Mesendoderm (in vitro differentiated cells): ENCODE results near the gene PGK2. TPM values are rescaled to one million over a fixed set of nuclear protein-coding genes. Genes with fewer than 3 reads are reported as not detected.
A peak's percentile ranks its signal among the peaks of the same experiment; 100 is the strongest.

ENCODE experiments used
- DNase-seq: peaks from one replicate; pipeline ENCODE4 v3.0.0; 2013
- H2AK5ac ChIP-seq: 2 replicates; pipeline ENCODE4 v1.6.1; 2013; ENCODE audit warnings: low read length, inconsistent platforms
- H2BK120ac ChIP-seq: 2 replicates; pipeline ENCODE4 v1.6.1; 2013; ENCODE audit warnings: low read depth, mild to moderate bottlenecking, low read length, moderate library complexity, mixed read lengths
- H2BK15ac ChIP-seq: replicated peaks from 2 replicates; pipeline ENCODE4 v1.6.1; 2013; ENCODE audit warnings: low read depth, mild to moderate bottlenecking, moderate library complexity
- H2BK5ac ChIP-seq: 2 replicates; pipeline ENCODE4 v1.6.1; 2013; ENCODE audit warnings: low read length, inconsistent platforms
- H3K18ac ChIP-seq: 2 replicates; pipeline ENCODE4 v1.6.1; 2013; ENCODE audit warnings: mild to moderate bottlenecking, low read length, mixed read lengths
- H3K23ac ChIP-seq: one replicate; pipeline ENCODE4 v1.6.1; 2013; ENCODE audit warnings: low read length
- H3K27ac ChIP-seq: 2 replicates; pipeline ENCODE4 v1.5.1; 2013; ENCODE audit warnings: low read depth, mild to moderate bottlenecking, inconsistent platforms, low read length, moderate library complexity
- H3K27me3 ChIP-seq: 2 replicates; pipeline ENCODE4 v1.6.1; 2013; ENCODE audit warnings: low read length, control low read depth, mild to moderate bottlenecking, inconsistent platforms; ENCODE audit not compliant: insufficient read depth, poor library complexity
- H3K36me3 ChIP-seq: 2 replicates; pipeline ENCODE4 v1.6.1; 2013; ENCODE audit warnings: low read length, inconsistent platforms; ENCODE audit not compliant: control insufficient read depth, insufficient read depth
- H3K4ac ChIP-seq: one replicate; pipeline ENCODE4 v1.6.1; 2013; ENCODE audit warnings: low read depth, mild to moderate bottlenecking, low read length, moderate library complexity
- H3K4me1 ChIP-seq: 2 replicates; pipeline ENCODE4 v1.6.1; 2013; ENCODE audit warnings: low read depth, low read length, inconsistent platforms; ENCODE audit not compliant: control insufficient read depth
- H3K4me2 ChIP-seq: 2 replicates; pipeline ENCODE4 v1.6.1; 2013; ENCODE audit warnings: low read length
- H3K4me3 ChIP-seq: 2 replicates; pipeline ENCODE4 v1.5.1; 2013; ENCODE audit warnings: mild to moderate bottlenecking, low read length
- H3K56ac ChIP-seq: one replicate; pipeline ENCODE4 v1.6.1; 2013; ENCODE audit warnings: low read length
- H3K79me1 ChIP-seq: 2 replicates; pipeline ENCODE4 v1.6.1; 2013; ENCODE audit warnings: low read length, inconsistent platforms
- H3K79me2 ChIP-seq: 2 replicates; pipeline ENCODE4 v1.6.1; 2013; ENCODE audit warnings: mild to moderate bottlenecking, low read length; ENCODE audit not compliant: control insufficient read depth, insufficient read depth
- H3K9ac ChIP-seq: 2 replicates; pipeline ENCODE4 v1.6.1; 2013; ENCODE audit warnings: low read length, inconsistent platforms
- H4K5ac ChIP-seq: one replicate; pipeline ENCODE4 v1.6.1; 2013; ENCODE audit warnings: low read length
- H4K8ac ChIP-seq: one replicate; pipeline ENCODE4 v1.6.1; 2013; ENCODE audit warnings: low read depth, mild to moderate bottlenecking, control low read depth, low read length, moderate library complexity
- WGBS: extraction: QIAGEN DNeasy Blood & Tissue Kit; methylation state at CpG from one replicate; pipeline ENCODE4 v1.1.7; 2013; ENCODE audit warnings: low lambda C conversion rate, missing lambda C conversion rate; ENCODE audit not compliant: insufficient coverage; ENCODE audit errors: extremely low coverage; 5-methylcytosine and 5-hydroxymethylcytosine counted together
- polyA plus RNA-seq, 2 experiments: library from polyadenylated mRNA; stranded (reverse); fragments of 200-250 nt; gene quantifications; one replicate each; pipeline ENCODE4 v1.2.3, GENCODE V29; 2013

Gene PGK2
- not detected for polyA plus RNA-seq (2013, experiment 1 of 2)
- polyA plus RNA-seq (2013, experiment 2 of 2) = not detected

- Histone ChIP-seq H2AK5ac (no peak within 1 kb of the TSS), H3K79me2 (no peaks in the 10 kb centered on the region), H3K56ac (no peak within 1 kb of the TSS), H3K9ac (no peak within 1 kb of the TSS), H4K8ac (no peak within 1 kb of the TSS), H3K18ac (no peak within 1 kb of the TSS), H2BK5ac (no peak within 1 kb of the TSS), H3K27me3 (no peaks in the 10 kb centered on the region), H3K4ac (no peak within 1 kb of the TSS), H3K79me1 (no peaks in the 10 kb centered on the region), H3K4me3 (no peak within 1 kb of the TSS), H3K4me2 (no peak within 1 kb of the TSS), H3K23ac (no peak within 1 kb of the TSS), H3K4me1 (no peaks in the 10 kb centered on the region), H4K5ac (no peak within 1 kb of the TSS), H2BK120ac (no peak within 1 kb of the TSS), H3K27ac (no peak within 1 kb of the TSS), H3K36me3 (no peaks in the 10 kb centered on the region), H2BK15ac (no peak within 1 kb of the TSS)
- peak; percentile 86 for DNase-seq
- no CpG with 5 or more reads among the region's 8 CpGs for WGBS
Measured at GRCh38 chr6:49787176-49787575, at the start of gene PGK2. TSS of gene PGK2 (minus strand) at chr6:49787285. CDS start at chr6:49787187, 98 bp downstream.

DNA sequence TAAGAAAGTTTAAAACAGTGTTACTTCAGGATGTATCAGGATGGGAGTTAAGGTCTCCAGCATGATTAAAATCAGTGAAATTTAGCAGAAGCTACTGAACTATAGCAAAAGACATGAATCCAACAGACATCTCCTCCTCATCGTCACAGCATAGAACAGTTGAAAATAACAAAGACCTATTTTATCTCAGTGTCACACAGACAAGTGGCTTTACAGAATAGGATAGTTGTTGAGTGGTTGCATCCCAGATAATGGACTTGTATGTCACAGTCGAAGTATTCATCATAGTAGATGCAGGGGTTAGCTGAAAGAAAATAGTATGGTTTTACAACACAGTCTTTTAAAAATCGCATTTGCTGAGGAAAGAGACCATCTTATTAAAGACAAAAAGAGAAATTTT lies 48.1 kb upstream of the PGK2 start:
- H3K23ac ChIP-seq = no peak overlapping the region
- H3K4me2 ChIP-seq = no peak overlapping the region
- H3K4me3 ChIP-seq = no peak overlapping the region
- H3K79me1 ChIP-seq = no peaks in the 10 kb centered on the region
- H2BK120ac ChIP-seq = no peak overlapping the region
- no CpG with 5 or more reads among the region's 3 CpGs for WGBS
- no peak overlapping the region for H3K56ac ChIP-seq
- no peak overlapping the region for H2AK5ac ChIP-seq
- no peaks in the 10 kb centered on the region for H3K79me2 ChIP-seq
- H3K27ac ChIP-seq = no peak overlapping the region
- H3K27me3 ChIP-seq = no peaks in the 10 kb centered on the region
- H4K8ac ChIP-seq = no peak overlapping the region
- no peak for DNase-seq
- no peak overlapping the region for H3K4ac ChIP-seq
- no peak overlapping the region for H3K18ac ChIP-seq
- no peaks in the 10 kb centered on the region for H3K4me1 ChIP-seq
- no peak overlapping the region for H3K9ac ChIP-seq
- H2BK5ac ChIP-seq = no peak overlapping the region
- no peaks in the 10 kb centered on the region for H3K36me3 ChIP-seq
- H2BK15ac ChIP-seq = no peak overlapping the region
- H4K5ac ChIP-seq = no peak overlapping the region

DNA sequence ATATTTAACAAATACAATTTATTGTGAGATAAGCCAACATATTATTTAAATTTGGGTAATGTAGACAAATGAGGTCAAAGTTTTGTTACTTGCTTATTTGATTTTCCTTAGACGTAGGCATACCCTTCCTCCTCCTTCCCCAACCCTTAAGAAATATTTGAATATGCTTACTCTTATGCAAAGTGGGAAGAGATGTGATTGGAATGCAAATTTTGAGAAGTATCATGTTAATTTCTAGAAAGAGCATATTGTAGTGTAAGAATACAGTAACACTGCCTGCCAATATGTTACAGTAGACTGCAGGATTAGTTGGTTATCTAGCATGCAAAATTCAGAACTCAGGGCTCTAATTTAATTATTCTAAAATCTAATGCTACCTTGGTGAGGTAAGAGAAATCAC lies 46.3 kb upstream of the PGK2 start:
- H3K4me2 ChIP-seq = no peak overlapping the region
- H2AK5ac ChIP-seq = no peak overlapping the region
- no peaks in the 10 kb centered on the region for H3K4me1 ChIP-seq
- H3K79me2 ChIP-seq = no peaks in the 10 kb centered on the region
- H3K4ac ChIP-seq = no peak overlapping the region
- H4K5ac ChIP-seq = no peak overlapping the region
- no peaks in the 10 kb centered on the region for H3K27me3 ChIP-seq
- no peak overlapping the region for H2BK120ac ChIP-seq
- no peak overlapping the region for H3K27ac ChIP-seq
- no peak overlapping the region for H3K9ac ChIP-seq
- no peak overlapping the region for H3K56ac ChIP-seq
- no peak overlapping the region for H2BK5ac ChIP-seq
- no peak overlapping the region for H3K4me3 ChIP-seq
- no peak for DNase-seq
- H3K79me1 ChIP-seq = no peaks in the 10 kb centered on the region
- WGBS = no CpG with 5 or more reads among the region's 1 CpG
- H2BK15ac ChIP-seq = no peak overlapping the region
- H3K18ac ChIP-seq = no peak overlapping the region
- no peak overlapping the region for H3K23ac ChIP-seq
- H3K36me3 ChIP-seq = no peaks in the 10 kb centered on the region
- H4K8ac ChIP-seq = no peak overlapping the region

- no peak overlapping the region for H3K56ac ChIP-seq
- no peak for DNase-seq
- no peaks in the 10 kb centered on the region for H3K27me3 ChIP-seq
- no peaks in the 10 kb centered on the region for H3K4me1 ChIP-seq
- H3K36me3 ChIP-seq = no peaks in the 10 kb centered on the region
- H3K79me1 ChIP-seq = no peaks in the 10 kb centered on the region
- no peak overlapping the region for H4K5ac ChIP-seq
- H3K79me2 ChIP-seq = no peaks in the 10 kb centered on the region
- H2BK120ac ChIP-seq = no peak overlapping the region
- H4K8ac ChIP-seq = no peak overlapping the region
- no peak overlapping the region for H3K9ac ChIP-seq
- H2BK5ac ChIP-seq = no peak overlapping the region
- H2AK5ac ChIP-seq = no peak overlapping the region
- WGBS = no CpG with 5 or more reads among the region's 5 CpGs
- H3K23ac ChIP-seq = no peak overlapping the region
- no peak overlapping the region for H3K4me3 ChIP-seq
- H3K27ac ChIP-seq = no peak overlapping the region
- no peak overlapping the region for H3K4ac ChIP-seq
- no peak overlapping the region for H2BK15ac ChIP-seq
- no peak overlapping the region for H3K18ac ChIP-seq
- no peak overlapping the region for H3K4me2 ChIP-seq
Measured at GRCh38 chr6:49826743-49827406, 39.8 kb upstream of the PGK2 start.

DNA sequence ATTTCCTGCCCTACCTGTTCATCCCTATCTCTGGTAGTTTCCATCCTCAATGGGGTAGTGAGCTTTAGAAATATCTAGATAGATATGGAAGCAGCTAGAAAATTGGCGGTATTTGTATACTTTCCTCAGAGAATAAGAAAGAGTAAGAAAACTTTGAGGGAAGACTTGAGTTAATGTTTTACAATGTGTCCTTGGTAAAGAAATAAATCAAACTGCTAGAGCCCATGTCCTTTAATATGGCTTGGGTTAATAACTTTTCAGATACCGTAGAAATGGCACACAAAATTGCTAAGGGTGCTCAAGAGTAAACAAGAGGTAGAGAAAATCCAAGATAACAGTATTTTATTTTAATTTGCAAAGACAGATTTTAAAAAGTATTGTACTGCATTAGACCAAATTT lies 28.1 kb upstream of the PGK2 start:
- H4K5ac ChIP-seq = no peak overlapping the region
- H3K4ac ChIP-seq = no peak overlapping the region
- WGBS = no CpG with 5 or more reads among the region's 2 CpGs
- H3K23ac ChIP-seq = no peak overlapping the region
- H3K4me2 ChIP-seq = no peak overlapping the region
- no peak overlapping the region for H3K18ac ChIP-seq
- no peak overlapping the region for H2BK5ac ChIP-seq
- no peak overlapping the region for H3K56ac ChIP-seq
- H2BK15ac ChIP-seq = no peak overlapping the region
- H4K8ac ChIP-seq = no peak overlapping the region
- H3K36me3 ChIP-seq = no peaks in the 10 kb centered on the region
- no peak overlapping the region for H2BK120ac ChIP-seq
- H3K27me3 ChIP-seq = no peaks in the 10 kb centered on the region
- DNase-seq = no peak
- H3K4me1 ChIP-seq = no peaks in the 10 kb centered on the region
- no peak overlapping the region for H3K9ac ChIP-seq
- H3K4me3 ChIP-seq = no peak overlapping the region
- H2AK5ac ChIP-seq = no peak overlapping the region
- H3K27ac ChIP-seq = no peak overlapping the region
- H3K79me2 ChIP-seq = no peaks in the 10 kb centered on the region
- H3K79me1 ChIP-seq = no peaks in the 10 kb centered on the region

GRCh38 chr6:49813248-49813647 lies 26.2 kb upstream of the PGK2 start:
- no peak for DNase-seq
- no peaks in the 10 kb centered on the region for H3K36me3 ChIP-seq
- H3K4me3 ChIP-seq = no peak overlapping the region
- no peak overlapping the region for H2BK120ac ChIP-seq
- H3K18ac ChIP-seq = no peak overlapping the region
- H4K8ac ChIP-seq = no peak overlapping the region
- H3K4me1 ChIP-seq = no peaks in the 10 kb centered on the region
- no peak overlapping the region for H3K4ac ChIP-seq
- H3K4me2 ChIP-seq = no peak overlapping the region
- H2BK5ac ChIP-seq = no peak overlapping the region
- H2BK15ac ChIP-seq = no peak overlapping the region
- H4K5ac ChIP-seq = no peak overlapping the region
- no peak overlapping the region for H3K56ac ChIP-seq
- no CpG with 5 or more reads among the region's 2 CpGs for WGBS
- no peak overlapping the region for H3K27ac ChIP-seq
- H3K23ac ChIP-seq = no peak overlapping the region
- no peak overlapping the region for H3K9ac ChIP-seq
- no peaks in the 10 kb centered on the region for H3K27me3 ChIP-seq
- H3K79me1 ChIP-seq = no peaks in the 10 kb centered on the region
- no peak overlapping the region for H2AK5ac ChIP-seq
- no peaks in the 10 kb centered on the region for H3K79me2 ChIP-seq
